NCI-H774 (cell line): ENCODE measurements around the gene STK39.
"Not testable (repeated sequence)": the region's sequence is repeated elsewhere in the genome, so short reads cannot be mapped to it uniquely, and the experiment has no call there.

Source experiments
- DNase-seq: peaks from one replicate; lab custom pipeline; 2025; lab: John Stamatoyannopoulos, UW

The STK39 gene

GRCh38 chr2:168137510-168138180, 109.8 kb downstream of the STK39 start:
- no peak for DNase-seq

GRCh38 chr2:168136392-168136977, 110.9 kb downstream of the STK39 start:
- no peak for DNase-seq

GRCh38 chr2:168135630-168136029, 111.8 kb downstream of the STK39 start:
- no peak for DNase-seq

GRCh38 chr2:168135121-168135520, 112.3 kb downstream of the STK39 start:
- no peak for DNase-seq

- no peak for DNase-seq
Measured at GRCh38 chr2:168134485-168134884, 112.9 kb downstream of the STK39 start.

GRCh38 chr2:168132389-168132788, 115.0 kb downstream of the STK39 start:
- no peak for DNase-seq

GRCh38 chr2:168130346-168130745, 117.0 kb downstream of the STK39 start:
- DNase-seq, result no peak

GRCh38 chr2:168127371-168127770, 120.0 kb downstream of the STK39 start:
- no peak for DNase-seq

- DNase-seq, result not testable (repeated sequence)
Measured at GRCh38 chr2:168122210-168122609, 125.2 kb downstream of the STK39 start.

GRCh38 chr2:168120730-168121129, 126.7 kb downstream of the STK39 start:
- DNase-seq, result no peak

- no peak for DNase-seq
Measured at GRCh38 chr2:168120310-168120709, 127.1 kb downstream of the STK39 start.

- DNase-seq, result peak; percentile 57
Measured at GRCh38 chr2:168119515-168120141, 127.8 kb downstream of the STK39 start.

GRCh38 chr2:168118733-168119514, 128.5 kb downstream of the STK39 start:
- peak; percentile 43 for DNase-seq

GRCh38 chr2:168116448-168116847, 130.9 kb downstream of the STK39 start:
- no peak for DNase-seq

- no peak for DNase-seq
Measured at GRCh38 chr2:168114619-168115018, 132.8 kb downstream of the STK39 start.

GRCh38 chr2:168114040-168114439, 133.4 kb downstream of the STK39 start:
- no peak for DNase-seq

GRCh38 chr2:168107322-168107721, 140.1 kb downstream of the STK39 start:
- no peak for DNase-seq

- DNase-seq, result no peak
Measured at GRCh38 chr2:168105127-168105683, 142.2 kb downstream of the STK39 start.

GRCh38 chr2:168097431-168097830, 150.0 kb downstream of the STK39 start:
- no peak for DNase-seq

GRCh38 chr2:168096158-168096557, 151.2 kb downstream of the STK39 start:
- no peak for DNase-seq

GRCh38 chr2:168091986-168092385, 155.4 kb downstream of the STK39 start:
- DNase-seq, result no peak

GRCh38 chr2:168090366-168091135, 156.8 kb downstream of the STK39 start:
- no peak for DNase-seq
